Neural progenitor cell (in vitro differentiated cells): Measurements from ENCODE around the gene ZIC3. TPM values are rescaled to one million over a fixed set of nuclear protein-coding genes. Genes with fewer than 3 reads are reported as not detected.

Experiments used
- DNase-seq: peaks from one replicate; pipeline ENCODE4 v3.0.0-alpha.2; 2016; ENCODE audit warnings: low spot score
- H2AFZ ChIP-seq: fragments of 200-600 bp; sonication (generic); replicated peaks from 2 replicates; pipeline ENCODE4 v1.6.1; 2016; ENCODE audit warnings: antibody characterized with exemption
- H3F3A ChIP-seq: fragments of 200-600 bp; sonication (generic); 2 replicates; pipeline ENCODE4 v1.6.1; 2016; ENCODE audit warnings: antibody characterized with exemption, low read depth
- H3K27ac ChIP-seq: fragments of 200-600 bp; sonication (generic); 2 replicates; pipeline ENCODE4 v1.5.1; 2016; ENCODE audit warnings: mild to moderate bottlenecking
- H3K27me3 ChIP-seq: fragments of 200-600 bp; sonication (generic); 2 replicates; pipeline ENCODE4 v1.6.1; 2016; ENCODE audit warnings: mild to moderate bottlenecking, moderate library complexity
- H3K36me3 ChIP-seq: fragments of 200-600 bp; sonication (generic); 2 replicates; pipeline ENCODE4 v1.5.1; 2016
- H3K4me1 ChIP-seq: fragments of 200-600 bp; sonication (generic); 2 replicates; pipeline ENCODE4 v1.6.1; 2016; ENCODE audit warnings: mixed run types
- H3K4me2 ChIP-seq: fragments of 200-600 bp; sonication (generic); 2 replicates; pipeline ENCODE4 v1.6.1; 2016
- H3K4me3 ChIP-seq: fragments of 200-600 bp; sonication (generic); 2 replicates; pipeline ENCODE4 v1.5.1; 2016
- H3K79me2 ChIP-seq: fragments of 200-600 bp; sonication (generic); 2 replicates; pipeline ENCODE4 v1.6.1; 2016; ENCODE audit warnings: low read depth
- H3K9ac ChIP-seq: fragments of 200-600 bp; sonication (generic); 2 replicates; pipeline ENCODE4 v1.6.1; 2016
- H3K9me3 ChIP-seq: fragments of 200-600 bp; sonication (generic); 2 replicates; pipeline ENCODE4 v1.5.1; 2016; ENCODE audit warnings: low read depth
- H4K20me1 ChIP-seq: fragments of 200-600 bp; sonication (generic); 2 replicates; pipeline ENCODE4 v1.6.1; 2016; ENCODE audit warnings: low read depth
- H3K27ac Mint-ChIP-seq: 3 replicates; pipeline ENCODE4 v1.8.0; 2021; ENCODE audit warnings: mixed read lengths
- H3K27me3 Mint-ChIP-seq: 2 replicates; pipeline ENCODE4 v1.8.0; 2022; ENCODE audit warnings: low read depth, mild to moderate bottlenecking, inconsistent platforms, moderate library complexity, mixed read lengths; ENCODE audit not compliant: insufficient read depth
- H3K36me3 Mint-ChIP-seq: 3 replicates; pipeline ENCODE4 v1.8.0; 2021; ENCODE audit warnings: mixed read lengths
- H3K4me1 Mint-ChIP-seq: 3 replicates; pipeline ENCODE4 v1.8.0; 2021; ENCODE audit warnings: mixed read lengths
- H3K4me3 Mint-ChIP-seq: 3 replicates; pipeline ENCODE4 v1.8.0; 2021; ENCODE audit warnings: mild to moderate bottlenecking, moderate library complexity, mixed read lengths
- H3K9me3 Mint-ChIP-seq: 3 replicates; pipeline ENCODE4 v1.8.0; 2020; ENCODE audit warnings: mixed read lengths
- EZH2 ChIP-seq: fragments of 200-600 bp; sonication (generic); IDR thresholded peaks from 2 replicates; pipeline ENCODE4 v1.6.1; 2017; ENCODE audit warnings: antibody characterized with exemption, mild to moderate bottlenecking, moderate library complexity
- EZH2phosphoT487 ChIP-seq: fragments of 200-600 bp; sonication (generic); IDR thresholded peaks from 2 replicates; pipeline ENCODE4 v1.6.1; 2017; ENCODE audit warnings: antibody characterized with exemption
- small RNA-seq: library from RNA; depleted of rRNA; stranded (forward); fragments of <200 nt; gene quantifications from one replicate; pipeline ENCODE3, GENCODE V24; 2015
- total RNA-seq: library from RNA; depleted of rRNA; stranded (reverse); fragments of >200 nt; gene quantifications from 2 replicates; pipeline ENCODE4 v1.2.3, GENCODE V29; 2015; ENCODE audit warnings: low replicate concordance
- TF ChIP-seq, protein P1 (sequence below): fragments of 200-600 bp; sonication (generic); IDR thresholded peaks from 2 replicates; pipeline ENCODE4 v1.5.1; 2017; ENCODE audit warnings: antibody characterized with exemption, mild to moderate bottlenecking

ZIC3 gene
- total RNA-seq, 1 donor from 2014 or later: 2.6 TPM

DNA sequence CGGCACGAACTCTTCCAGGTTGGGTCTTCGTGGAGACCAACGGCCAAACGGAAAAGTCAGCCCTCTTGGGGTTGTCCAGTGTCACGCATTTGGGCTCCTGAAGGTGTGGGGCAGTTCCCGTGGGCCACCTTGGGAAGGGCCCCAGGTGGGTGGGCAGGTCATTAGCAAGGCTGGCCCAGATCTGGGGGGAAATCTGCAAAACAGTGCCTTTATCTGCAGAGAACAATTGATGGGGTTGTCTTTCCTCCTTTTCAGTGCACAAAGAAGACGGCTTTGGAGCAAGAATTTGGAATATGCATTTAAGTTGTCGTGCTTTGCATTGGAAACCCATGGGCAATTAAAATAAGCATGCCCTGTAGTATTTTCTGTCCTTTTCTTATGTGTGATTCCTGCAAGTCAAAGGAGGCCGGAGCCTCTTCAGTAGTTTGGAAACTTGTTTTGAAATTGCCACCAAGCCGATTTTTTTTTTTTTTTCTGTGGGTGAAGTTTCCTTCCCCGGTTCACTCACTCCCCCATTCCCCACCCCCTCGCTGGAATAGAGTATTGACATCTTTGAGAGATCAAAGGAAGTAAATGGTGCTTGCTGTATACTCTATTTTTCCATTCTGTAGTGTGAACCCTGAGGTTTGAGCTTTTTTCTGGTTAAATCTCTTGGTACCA lies 9.8 kb downstream of the ZIC3 start:
- Histone ChIP-seq H2AFZ (peak overlapping the region; percentile 2), H3K79me2 (peaks cover 20% of the 10 kb centered on the region), H4K20me1 (peaks cover 20% of the 10 kb centered on the region), H3K4me3 (peak overlapping the region; percentile 54), H3K4me1 (peaks cover 11% of the 10 kb centered on the region), H3K9me3 (peaks cover 12% of the 10 kb centered on the region), H3F3A (peaks cover 45% of the 10 kb centered on the region), H3K27me3 (no peaks in the 10 kb centered on the region), H3K27ac (no peak overlapping the region), H3K36me3 (no peaks in the 10 kb centered on the region), H3K4me2 (peak overlapping the region; percentile 71), H3K9ac (no peak overlapping the region)
- peaks cover 72% of the 10 kb centered on the region for H3K4me1 Mint-ChIP-seq
- H3K27me3 Mint-ChIP-seq: peaks cover 7% of the 10 kb centered on the region
- DNase-seq: peak; percentile 41
- H3K36me3 Mint-ChIP-seq: peaks cover 19% of the 10 kb centered on the region
- peak overlapping the region; percentile 90 for H3K4me3 Mint-ChIP-seq
- H3K27ac Mint-ChIP-seq: peak overlapping the region; percentile 99
- TF ChIP-seq EZH2: no peak
- TF ChIP-seq, protein P1, sequence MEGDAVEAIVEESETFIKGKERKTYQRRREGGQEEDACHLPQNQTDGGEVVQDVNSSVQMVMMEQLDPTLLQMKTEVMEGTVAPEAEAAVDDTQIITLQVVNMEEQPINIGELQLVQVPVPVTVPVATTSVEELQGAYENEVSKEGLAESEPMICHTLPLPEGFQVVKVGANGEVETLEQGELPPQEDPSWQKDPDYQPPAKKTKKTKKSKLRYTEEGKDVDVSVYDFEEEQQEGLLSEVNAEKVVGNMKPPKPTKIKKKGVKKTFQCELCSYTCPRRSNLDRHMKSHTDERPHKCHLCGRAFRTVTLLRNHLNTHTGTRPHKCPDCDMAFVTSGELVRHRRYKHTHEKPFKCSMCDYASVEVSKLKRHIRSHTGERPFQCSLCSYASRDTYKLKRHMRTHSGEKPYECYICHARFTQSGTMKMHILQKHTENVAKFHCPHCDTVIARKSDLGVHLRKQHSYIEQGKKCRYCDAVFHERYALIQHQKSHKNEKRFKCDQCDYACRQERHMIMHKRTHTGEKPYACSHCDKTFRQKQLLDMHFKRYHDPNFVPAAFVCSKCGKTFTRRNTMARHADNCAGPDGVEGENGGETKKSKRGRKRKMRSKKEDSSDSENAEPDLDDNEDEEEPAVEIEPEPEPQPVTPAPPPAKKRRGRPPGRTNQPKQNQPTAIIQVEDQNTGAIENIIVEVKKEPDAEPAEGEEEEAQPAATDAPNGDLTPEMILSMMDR: no peak
- no peak for TF ChIP-seq EZH2phosphoT487
- H3K9me3 Mint-ChIP-seq: no peaks in the 10 kb centered on the region

DNA sequence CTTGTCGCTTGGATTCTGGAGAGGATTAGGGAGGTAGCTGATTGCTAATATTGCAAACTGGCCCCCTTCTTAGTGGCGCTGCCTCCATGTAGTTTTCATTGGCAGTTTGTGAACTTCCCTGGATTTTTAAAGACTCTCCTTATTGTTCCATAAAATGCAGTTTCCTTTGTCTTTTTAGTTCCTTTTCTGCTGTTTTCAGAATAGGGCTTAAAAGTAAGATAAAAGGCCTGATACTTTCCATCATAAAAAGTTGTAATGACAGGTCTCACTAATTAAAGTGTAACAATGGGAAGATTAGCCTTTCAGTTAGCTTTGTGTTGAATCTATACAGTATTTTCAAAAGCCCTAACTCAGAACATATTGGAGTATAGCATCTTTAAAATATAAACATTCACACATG lies 21.2 kb downstream of the ZIC3 start:
- Histone ChIP-seq H3K9me3 (no peaks in the 10 kb centered on the region), H3K36me3 (no peaks in the 10 kb centered on the region)
- no peak overlapping the region for H3K27ac Mint-ChIP-seq

DNA sequence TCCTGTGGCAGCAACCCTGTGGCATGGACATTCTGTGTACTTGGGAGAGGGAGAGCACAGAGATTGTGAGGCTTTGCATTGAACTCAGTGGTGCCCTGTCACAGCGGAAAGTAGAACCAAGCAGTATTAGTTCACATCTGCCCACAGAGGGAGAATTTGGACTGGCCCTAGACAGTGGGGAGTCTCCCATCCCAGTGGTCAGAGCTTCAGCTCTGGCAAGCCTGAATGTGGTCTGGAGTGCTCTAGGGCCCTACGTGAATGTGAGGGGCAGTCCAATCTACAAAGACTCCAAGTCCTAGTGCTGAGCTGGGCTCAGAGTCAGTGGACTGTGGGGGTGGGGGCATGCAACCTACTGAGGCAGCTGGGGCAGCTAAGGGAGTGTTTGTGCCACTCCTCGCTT lies 34.8 kb downstream of the ZIC3 start:
- Mint-ChIP-seq H3K27me3 (peaks cover 2% of the 10 kb centered on the region), H3K4me1 (no peaks in the 10 kb centered on the region), H3K36me3 (peaks cover 2% of the 10 kb centered on the region), H3K9me3 (peaks cover 19% of the 10 kb centered on the region), H3K27ac (peak overlapping the region; percentile 44), H3K4me3 (no peak overlapping the region)
- H3K4me3 ChIP-seq: no peak overlapping the region
- no peak for TF ChIP-seq EZH2
- no peak for TF ChIP-seq EZH2phosphoT487
- TF ChIP-seq, protein P1: no peak
- no peak overlapping the region for H3K9ac ChIP-seq
- H3K9me3 ChIP-seq: peaks cover 9% of the 10 kb centered on the region
- H3K27me3 ChIP-seq: no peaks in the 10 kb centered on the region
- H3K36me3 ChIP-seq: no peaks in the 10 kb centered on the region
- H3K27ac ChIP-seq: no peak overlapping the region
- no peak for DNase-seq
- H3F3A ChIP-seq: no peaks in the 10 kb centered on the region
- H4K20me1 ChIP-seq: no peaks in the 10 kb centered on the region
- no peaks in the 10 kb centered on the region for H3K79me2 ChIP-seq
- H3K4me2 ChIP-seq: no peak overlapping the region
- no peak overlapping the region for H2AFZ ChIP-seq
- no peaks in the 10 kb centered on the region for H3K4me1 ChIP-seq

More for the DNA sequence above, 21.2 kb downstream of the ZIC3 start:
- Histone ChIP-seq H2AFZ (no peak overlapping the region), H3K4me2 (peak overlapping the region; percentile 12), H3K9ac (no peak overlapping the region), H4K20me1 (no peaks in the 10 kb centered on the region), H3K27me3 (no peaks in the 10 kb centered on the region), H3K4me1 (peaks cover 9% of the 10 kb centered on the region), H3F3A (no peaks in the 10 kb centered on the region), H3K27ac (no peak overlapping the region), H3K4me3 (no peak overlapping the region), H3K79me2 (no peaks in the 10 kb centered on the region)
- DNase-seq: no peak
- no peak for TF ChIP-seq EZH2
- TF ChIP-seq, protein P1: no peak
- no peak for TF ChIP-seq EZH2phosphoT487
- no peak overlapping the region for H3K4me3 Mint-ChIP-seq
- peaks cover 36% of the 10 kb centered on the region for H3K4me1 Mint-ChIP-seq
- H3K36me3 Mint-ChIP-seq: no peaks in the 10 kb centered on the region
- peaks cover 3% of the 10 kb centered on the region for H3K9me3 Mint-ChIP-seq
- no peaks in the 10 kb centered on the region for H3K27me3 Mint-ChIP-seq

Small RNA genes lying within 50 kb of the gene (small RNA-seq; reads per million reads assigned to genes)
- gene RN7SL325P: not detected
